ENCODE data around the gene SERPINH1.

SERPINH1 gene

DNA sequence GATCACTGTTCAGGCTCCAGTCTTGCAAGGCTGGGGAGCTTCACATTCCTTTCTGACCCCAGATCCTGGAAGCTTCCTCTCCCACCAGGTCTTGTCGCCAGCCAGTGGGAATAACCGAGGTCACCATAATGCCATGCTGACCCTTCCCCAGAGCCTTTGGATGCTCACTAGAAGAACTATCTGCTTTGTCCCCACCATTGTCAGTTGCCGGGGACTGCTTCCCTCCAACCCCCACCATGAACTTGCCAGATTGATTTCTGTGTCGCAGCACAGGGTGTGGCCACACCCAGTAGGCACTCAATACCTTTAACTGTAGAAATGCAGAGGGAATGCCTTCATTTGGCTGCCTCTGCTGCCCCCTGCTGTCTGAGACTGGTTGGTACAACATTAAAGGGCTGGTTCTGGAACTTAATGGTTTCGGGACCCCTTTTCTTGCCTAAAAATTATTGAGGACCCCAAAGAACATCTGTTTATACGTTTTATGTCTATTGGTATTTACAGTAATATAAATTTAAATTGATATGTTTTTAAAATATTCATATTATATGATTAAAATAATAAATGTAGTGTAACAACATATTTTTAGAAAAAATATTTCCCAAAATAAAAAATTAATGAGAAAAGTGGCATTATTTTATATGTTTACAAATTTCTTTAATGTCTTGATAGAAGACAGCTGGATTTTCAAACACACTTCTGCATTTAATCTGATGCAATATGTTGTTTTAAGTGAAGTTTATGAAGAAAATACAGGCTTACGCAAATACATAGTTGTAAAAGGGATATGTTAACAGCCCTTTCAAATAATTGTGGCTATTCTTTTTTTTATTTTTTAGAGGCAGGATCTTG lies 29.6 kb upstream of the SERPINH1 start:
- DNase-seq (ENCODE audit: low spot score): peak; percentile 86

DNA sequence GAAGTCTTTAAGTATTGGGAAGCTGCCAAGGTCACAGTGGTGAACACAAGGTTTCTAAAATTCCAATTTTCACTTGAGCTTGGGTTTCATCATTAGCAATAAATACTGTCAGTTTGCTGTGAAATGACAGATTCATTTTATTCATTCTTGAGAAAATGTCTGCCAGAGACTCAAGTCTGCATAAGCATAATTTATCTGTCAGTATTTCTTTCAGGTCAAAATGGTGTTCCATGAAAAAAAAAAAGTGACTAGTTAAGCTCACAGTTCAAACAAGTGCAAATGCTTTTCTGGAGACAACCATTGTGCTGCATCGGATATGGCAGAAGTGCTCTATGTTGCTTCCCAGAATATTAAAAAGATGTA lies 28.2 kb upstream of the SERPINH1 start:
- DNase-seq (ENCODE audit: low spot score): no peak

DNA sequence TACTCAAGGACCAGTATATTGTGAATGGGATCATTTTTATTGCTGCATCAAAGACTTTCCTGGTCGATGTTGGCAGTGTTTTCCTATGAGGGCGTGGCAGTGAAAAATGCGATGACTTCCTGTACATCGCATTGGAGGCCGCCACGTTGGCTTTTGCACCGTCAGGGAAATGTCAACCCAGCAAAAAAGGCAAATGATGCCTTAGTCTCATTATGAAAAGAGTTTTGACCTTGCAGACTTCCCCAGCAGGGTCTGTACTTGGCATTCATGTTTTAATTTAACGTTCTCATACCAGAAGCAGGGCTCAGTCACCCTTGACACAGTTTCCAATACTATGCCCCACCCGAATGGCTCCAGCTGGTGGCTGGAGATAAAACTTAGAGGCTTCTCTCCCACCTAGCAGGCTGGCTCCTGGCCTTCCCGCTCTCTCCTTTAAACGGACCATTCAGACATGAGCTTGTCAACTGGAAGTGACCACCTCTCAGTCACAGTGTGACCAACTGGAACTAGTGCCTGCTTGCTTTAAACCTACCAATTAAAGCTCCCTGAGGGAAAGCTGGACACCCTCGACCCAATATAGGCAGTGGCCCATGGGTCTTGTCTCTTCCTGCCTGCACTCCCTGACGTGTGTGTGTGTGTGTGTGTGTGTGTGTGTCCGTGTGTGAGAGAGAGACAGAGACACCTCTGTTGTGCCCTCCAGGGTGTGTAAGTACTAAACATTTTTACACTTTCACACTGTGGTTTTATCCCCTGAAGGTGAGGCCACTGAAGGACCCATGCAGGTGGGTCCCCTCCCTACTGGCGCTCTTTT lies 27.6 kb upstream of the SERPINH1 start:
- DNase-seq (ENCODE audit: low spot score): no peak

DNA sequence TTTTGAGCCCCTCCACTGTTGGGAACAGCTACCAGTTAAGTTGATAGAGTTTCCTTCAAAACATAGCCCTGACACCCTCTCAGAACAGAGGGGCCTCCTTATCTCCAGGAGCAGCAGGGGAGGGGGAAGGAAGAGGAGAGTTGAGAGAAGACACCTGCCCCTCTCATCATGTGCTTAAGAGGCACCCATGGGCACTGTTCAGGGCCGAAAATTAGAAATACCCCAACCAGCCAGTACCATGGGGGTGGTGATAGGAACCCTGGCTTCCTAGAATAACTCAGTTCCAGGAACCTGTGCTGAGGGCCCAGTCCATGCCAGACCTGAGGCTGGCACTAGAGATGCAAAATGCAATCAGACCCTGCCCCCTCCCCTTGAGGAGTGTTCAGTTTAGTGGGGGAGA lies 27.0 kb upstream of the SERPINH1 start:
- DNase-seq (ENCODE audit: low spot score): no peak

DNA sequence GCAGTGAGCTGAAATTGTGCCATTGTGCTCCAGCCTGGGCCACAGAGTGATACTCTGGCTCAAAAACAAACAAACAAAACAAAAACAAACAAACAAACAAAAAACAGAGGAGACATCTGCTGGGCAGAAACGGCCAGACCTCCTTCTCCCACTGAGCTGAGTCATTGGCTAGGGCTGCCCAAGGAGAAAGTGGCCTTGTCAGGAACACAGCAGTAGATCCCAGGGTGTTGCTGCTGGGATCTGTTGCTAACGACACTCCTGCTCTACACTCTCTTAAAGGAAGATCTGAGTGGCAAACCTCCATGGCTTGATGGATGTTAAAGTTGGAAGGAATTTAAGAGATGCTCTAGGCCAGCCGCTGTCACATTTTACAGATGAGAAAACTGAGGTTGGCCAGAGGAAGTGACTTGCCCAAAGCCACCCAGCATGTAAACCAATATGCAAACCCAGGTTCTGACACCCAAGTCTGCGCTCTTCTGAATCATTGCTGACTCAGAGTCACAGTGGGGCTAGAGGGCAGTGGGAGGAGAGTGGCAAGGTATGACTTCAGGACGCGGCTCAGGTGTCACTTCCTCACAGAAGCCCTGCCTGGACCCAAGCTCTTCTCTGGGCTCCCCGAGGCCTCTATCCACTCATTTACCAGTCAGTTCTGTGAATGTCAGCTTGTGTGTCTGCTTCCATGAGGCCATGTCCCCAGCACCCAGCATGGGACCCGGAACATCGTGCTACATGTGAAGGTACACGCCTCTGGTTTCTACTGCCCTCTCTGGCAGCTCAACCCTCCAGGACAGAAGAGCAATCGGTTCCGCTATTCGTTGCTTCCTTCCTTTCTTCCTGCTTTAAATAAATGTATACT lies 25.0 kb upstream of the SERPINH1 start:
- peak; percentile 88 for DNase-seq (ENCODE audit: low spot score)

DNA sequence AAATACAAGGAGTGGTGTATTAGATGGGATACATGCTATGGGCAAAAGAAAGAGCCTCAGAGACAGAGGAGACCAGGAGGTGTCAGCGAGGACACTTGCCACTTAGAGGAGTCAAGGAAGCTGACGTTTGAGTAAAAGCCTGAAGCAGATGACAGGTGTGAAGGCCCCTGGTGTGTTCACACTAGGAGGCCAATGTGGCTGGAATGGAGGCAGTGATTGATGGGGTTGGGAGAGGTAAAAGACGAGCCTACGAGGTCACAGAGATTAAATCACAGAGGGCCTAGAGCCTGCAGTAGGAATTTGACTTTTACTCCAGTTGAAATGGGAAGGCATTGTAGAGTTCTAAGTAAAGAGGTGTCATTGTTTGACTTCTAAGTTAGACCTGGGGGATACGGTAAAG lies 24.3 kb upstream of the SERPINH1 start:
- no peak for DNase-seq (ENCODE audit: low spot score)

DNA sequence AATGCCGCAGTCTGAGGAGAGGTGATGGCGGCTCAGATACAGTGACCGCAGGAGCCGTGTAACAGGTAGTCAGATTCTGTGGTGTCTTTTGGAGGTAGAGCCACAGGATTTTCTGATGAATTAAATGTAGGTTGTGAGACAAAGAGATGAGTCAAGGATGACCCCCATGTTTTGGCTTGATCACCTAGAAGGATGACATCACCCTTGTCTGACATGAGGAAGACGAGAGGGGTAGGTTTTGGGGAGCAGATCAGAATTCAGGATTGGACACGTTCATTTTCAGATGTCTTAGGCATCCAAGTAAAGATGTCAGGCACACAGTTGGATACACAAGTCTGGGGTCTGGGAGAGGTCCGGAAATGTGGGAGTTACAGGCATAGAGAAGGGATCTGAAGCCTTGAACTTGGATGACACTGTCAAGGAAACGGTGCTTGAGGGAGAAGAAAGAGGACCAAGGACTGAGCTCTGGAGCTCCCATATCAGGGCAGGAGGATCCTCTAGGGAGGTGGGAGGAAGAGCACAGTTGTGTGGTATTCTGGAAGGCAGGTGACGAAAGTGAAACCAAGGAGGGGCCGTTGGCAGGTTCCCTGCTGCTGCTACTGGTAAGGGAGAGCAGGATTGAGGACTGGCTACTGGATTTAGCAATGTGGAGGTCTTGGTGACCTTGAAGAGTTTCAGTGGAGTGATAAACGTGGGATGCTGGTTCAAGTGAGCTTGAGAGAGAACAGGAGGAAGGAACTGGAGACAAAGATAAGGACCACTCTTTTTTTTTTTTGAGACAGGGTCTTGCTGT lies 23.7 kb upstream of the SERPINH1 start:
- DNase-seq (ENCODE audit: low spot score): no peak

DNA sequence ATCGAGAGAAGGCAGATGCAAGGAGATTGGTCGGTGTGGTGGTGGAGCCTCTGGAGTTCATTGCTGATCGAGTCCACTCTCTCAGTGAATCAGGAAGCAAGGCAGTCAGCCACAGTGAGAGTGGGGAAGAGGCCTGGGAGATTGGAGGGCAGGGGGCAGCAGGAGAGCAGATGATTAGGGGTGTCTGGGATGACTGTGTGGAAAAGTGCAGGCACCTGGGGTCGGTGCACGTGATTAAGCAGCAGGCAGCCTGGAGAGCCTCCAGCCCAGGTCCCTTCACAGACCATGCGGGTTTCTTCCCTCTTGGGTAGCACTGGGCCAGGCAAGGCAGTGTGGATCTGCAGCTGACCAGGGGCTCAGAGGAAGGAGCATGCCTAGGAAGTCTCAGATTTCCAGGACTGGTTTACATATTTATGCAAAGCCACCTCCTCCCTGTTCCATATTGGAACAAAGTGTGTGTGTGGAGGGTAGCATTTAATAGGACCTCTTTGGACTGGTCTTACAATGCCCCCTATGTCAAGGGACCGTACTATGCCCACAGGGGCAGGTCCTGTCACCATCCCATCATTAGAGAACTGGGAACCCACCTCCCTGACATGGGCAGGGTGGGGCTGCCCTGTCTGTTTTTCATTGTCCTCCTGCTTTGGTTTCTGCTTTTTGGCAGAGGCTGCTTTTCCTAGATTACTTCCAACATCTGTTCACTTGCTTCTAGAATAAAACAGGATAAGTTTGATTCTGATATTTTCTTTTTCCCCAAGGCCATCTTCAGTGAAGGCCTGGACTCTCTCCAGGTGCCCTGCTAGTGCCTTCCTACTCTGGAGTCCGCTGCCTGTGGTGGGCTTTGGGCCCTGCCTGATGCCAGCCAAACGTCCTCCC lies 22.4 kb upstream of the SERPINH1 start:
- no peak for DNase-seq (ENCODE audit: low spot score)

DNA sequence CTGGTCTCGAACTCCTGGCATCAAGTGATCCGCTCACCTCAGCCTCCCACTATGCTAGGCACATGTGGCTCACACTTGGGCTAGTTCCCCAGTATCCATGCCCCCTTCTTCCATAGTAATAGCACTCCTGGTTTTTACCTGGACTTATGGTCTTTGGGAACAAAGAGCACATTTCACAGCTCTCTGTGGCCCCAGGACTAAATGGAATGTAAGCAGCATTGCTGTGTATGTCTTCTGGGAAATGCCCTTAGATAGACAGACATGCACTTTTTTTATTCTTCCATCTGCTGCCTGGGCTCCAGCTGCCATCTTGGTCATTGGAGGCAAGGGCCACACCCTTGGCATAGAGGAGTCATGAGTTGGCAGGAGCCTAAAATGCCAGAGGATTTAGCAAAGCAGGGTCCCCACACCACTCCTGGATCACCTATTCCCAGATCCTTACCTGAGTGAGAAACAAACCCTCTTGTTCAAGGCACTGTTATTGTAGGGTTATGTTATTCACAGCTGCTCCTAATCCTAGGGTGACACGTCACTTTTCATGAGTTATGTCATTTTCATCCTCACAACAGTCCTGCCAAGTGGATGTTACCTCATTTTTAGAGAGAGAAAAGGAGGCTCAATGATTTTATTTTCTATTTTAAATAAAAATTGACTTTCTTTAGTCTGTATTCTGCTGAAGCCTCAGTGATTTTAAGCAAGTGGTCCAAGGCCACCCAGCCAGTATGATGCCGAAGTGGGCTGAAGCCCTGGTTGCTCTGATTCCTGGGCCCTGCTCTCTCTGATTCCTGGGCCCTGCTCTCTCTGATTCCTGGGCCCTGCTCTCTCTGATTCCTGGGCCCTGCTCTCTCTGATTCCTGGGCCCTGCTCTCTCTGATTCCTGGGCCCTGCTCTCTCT lies 20.6 kb upstream of the SERPINH1 start:
- DNase-seq (ENCODE audit: low spot score): no peak

DNA sequence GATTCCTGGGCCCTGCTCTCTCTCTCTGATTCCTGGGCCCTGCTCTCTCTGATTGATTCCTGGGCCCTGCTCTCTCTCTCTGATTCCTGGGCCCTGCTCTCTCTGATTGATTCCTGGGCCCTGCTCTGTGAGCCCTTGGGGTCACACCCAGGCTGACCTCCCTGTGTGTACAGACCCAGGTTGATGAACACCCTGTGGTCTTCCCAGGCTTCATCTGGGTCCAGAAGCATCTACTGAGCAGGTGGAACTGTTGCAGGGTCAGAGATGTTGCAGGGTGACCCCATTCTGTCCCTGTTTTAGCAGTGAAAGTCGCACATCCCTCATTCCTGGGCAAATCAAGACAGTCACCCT lies 20.0 kb upstream of the SERPINH1 start:
- no peak for DNase-seq (ENCODE audit: low spot score)

DNA sequence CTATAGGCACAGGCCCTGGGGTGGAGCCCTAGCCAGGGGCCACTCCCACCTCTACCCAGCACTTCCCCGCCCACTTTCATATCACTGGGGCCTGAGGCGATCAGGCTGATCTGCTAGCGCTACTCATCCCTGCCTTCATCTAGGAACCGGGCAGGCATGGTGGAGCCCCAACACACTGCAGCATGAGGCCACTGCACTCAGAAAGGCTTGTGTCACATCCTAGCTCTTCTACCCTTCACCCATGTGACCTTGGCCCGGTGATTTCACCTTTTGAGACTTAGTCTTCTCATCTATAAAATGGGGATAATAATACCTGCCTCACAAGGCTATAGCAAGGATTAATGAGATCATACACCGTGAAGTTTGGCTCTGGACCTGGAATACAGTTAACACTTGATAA lies 18.2 kb upstream of the SERPINH1 start:
- DNase-seq (ENCODE audit: low spot score): no peak

DNA sequence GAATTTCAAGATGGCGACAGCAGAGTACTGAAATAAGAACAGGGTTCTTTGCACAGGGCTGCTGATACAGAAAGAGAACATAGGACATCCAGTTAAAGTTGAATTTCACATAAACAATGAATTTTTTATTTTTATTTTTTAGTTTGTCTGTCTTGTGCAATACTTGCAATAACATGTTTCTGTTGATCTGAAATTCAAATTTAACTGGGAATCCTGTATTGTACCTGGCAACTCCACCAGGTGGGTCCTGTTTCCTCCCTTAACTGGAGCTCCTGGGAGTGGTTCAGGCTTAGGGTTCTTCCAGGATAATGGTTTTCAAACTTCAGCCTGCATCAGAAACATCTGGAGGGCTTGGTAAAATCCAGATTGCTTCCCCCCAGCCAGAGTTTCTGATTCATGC lies 14.9 kb upstream of the SERPINH1 start:
- no peak for DNase-seq (ENCODE audit: low spot score)

DNA sequence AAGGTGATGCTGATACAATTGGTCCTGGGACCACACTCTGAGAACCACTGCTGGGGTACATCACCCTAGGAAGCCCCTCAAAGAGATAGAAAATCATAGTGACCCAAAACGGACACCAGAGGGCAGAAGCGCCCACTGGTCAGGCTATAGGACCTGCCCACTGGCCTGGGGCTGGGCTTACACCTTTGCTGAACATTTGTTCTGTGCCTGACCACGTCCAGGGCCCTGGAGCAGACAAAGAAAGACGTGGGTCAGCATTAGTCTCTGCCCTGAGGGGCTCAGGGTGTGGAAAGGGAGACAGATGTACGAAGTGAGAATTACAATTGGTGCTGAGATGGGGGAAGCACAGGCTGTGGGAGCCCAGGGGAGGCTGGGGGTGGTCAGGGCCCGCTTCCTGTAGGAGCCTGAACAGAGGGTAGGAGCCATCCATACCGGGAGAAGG lies 14.4 kb upstream of the SERPINH1 start:
- DNase-seq (ENCODE audit: low spot score): no peak

DNA sequence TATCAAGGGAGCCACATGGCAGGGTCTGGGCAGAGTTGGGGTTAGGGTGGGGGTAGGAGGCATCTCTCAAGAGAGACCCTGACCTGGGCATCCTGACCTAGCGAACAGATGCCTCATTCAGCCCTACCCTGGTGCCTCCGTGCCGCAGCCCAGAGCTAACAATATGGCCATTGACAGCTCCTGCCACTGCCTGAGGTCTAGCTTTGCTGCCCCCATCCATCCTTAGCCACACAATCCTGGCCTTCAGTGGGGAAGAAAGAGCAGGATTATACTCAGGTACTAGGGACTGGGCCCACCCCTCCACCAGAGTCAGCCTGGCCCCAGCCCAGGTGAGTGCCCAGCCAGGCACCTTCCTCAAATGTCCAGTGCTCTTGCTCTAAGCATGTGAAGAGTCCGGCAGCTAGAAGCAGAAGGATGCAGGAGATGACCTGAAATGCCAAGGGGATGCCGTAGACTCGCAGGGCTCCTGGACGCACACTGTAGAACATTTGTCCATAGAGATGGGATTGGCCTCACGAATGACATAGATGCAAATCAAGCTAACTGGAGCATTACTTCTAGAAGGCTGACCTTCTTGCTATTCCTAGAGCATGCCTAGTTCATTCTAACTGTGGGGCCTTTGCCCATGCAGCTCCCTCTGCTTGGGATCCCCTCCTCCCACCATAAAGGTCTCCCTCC lies 13.3 kb upstream of the SERPINH1 start:
- DNase-seq (ENCODE audit: low spot score): no peak

DNA sequence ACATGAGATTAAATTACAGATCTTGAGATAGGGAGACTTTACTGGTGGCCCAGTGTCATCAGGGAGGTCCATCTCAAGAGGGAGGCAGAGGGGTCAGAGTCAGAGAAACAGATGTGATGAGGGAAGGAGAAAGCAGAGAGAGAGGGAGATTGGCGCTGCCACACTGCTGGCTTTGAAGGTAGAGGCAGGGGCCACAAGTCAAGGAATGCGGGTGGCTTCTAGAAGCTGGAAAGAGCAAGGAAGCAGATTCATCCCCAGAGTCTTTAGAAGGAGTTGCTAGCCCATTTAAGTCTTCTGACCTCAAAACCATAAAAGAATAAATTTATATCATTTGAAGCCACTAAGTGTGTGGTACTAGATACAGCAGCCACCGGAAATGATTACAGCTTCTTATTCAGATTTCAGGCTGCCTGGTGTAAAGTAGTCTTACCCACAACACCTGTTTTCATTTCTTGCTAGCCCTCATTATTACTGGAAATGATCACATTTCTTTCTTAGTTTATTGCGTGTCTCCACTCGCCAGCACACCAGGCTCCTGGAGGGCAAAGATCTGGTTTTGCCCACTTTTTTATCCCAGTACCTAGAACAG lies 12.6 kb upstream of the SERPINH1 start:
- DNase-seq (ENCODE audit: low spot score): no peak

DNA sequence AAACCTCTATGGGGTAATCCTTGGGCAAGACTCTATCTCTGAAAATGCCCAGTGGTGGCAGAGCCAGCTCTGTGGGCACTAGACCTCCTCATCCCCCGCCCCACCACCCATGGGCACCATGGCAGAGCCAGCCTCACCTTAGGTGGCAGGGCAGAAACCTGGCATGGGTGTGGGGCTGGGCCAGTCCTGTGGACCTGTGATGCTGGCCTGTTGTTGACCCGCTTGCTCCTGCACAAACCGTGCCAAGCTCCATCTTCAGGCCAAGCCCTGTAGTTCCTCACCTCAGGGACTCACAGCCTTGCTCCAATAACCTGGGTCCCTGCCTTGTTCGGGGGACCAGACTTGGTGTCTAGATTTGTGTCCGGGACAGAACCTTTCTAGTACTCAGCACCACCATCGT lies 8.9 kb upstream of the SERPINH1 start:
- DNase-seq (ENCODE audit: low spot score): no peak

DNA sequence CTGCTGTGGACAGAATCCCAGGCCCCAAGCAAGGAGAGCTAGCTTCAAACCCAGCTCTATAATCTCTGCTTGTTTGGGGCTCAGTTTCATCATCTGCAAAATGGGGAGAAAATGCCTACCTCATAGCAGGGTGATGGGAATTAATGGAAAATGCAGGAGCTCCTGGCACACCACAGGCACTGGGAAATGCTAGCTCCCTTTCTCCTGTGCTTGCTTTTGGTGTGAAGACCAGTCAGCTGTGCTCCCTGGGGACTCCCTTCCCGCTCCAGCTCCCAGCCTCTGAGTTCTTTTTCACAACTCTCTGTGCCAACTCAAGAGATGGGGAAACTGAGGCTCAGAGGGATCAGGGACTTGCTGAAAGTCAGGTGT lies 8.2 kb upstream of the SERPINH1 start:
- no peak for DNase-seq (ENCODE audit: low spot score)

DNA sequence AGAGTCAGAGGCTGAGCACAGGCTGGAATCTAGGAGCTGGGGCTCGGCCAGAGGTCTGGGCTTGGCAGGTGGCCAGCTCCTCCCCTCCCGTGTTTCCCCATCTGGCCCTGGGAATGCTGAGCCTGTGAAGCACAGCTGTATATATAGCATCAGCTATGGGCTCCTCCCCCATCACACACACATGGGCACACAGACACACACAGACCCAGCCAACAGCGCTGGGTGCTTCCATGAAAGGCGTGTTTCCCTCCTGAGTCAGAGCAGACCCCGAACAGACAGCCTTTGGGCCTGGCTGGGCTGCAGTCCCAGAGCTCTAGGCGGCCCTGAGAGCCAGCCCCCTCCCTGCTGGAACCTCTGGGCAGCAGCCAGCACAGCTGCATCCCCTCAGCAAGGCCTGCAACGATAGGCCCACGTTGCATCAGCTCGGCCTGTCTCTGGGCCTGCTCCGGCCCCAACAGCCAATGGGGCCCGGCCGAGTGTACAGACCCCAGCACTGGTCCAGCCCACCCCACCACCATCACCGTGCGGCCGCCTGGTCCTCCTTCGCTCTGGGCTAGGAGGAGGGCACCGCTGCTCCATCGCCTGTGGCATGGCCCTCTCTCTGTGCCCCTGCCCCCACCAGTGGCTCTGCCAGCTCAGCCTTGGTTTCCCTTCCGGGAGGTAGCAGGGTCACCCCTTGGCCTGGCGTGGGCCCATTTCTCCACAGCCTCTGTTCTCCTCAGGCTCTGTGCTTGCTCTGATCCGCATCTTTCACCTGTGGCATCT lies 7.6 kb upstream of the SERPINH1 start:
- no peak for DNase-seq (ENCODE audit: low spot score)
